GM21576 (cell line): Measurements from ENCODE around the gene RELL1.
"Not testable (repeated sequence)": the region's sequence is repeated elsewhere in the genome, so short reads cannot be mapped to it uniquely, and the experiment has no call there.

Source experiments
- ATAC-seq: cut with Tn5 transposase; IDR thresholded peaks from one replicate; pipeline ENCODE4 v1.9.1; 2021; ENCODE audit warnings: mild to moderate bottlenecking, moderate library complexity; ENCODE audit not compliant: unreplicated experiment

The RELL1 gene

GRCh38 chr4:37693450-37694190 lies 7.4 kb upstream of the RELL1 start:
- ATAC-seq = no peak

GRCh38 chr4:37693030-37693429 lies 6.9 kb upstream of the RELL1 start:
- ATAC-seq = no peak

- no peak for ATAC-seq
Measured at GRCh38 chr4:37690976-37691375, 4.8 kb upstream of the RELL1 start.

DNA sequence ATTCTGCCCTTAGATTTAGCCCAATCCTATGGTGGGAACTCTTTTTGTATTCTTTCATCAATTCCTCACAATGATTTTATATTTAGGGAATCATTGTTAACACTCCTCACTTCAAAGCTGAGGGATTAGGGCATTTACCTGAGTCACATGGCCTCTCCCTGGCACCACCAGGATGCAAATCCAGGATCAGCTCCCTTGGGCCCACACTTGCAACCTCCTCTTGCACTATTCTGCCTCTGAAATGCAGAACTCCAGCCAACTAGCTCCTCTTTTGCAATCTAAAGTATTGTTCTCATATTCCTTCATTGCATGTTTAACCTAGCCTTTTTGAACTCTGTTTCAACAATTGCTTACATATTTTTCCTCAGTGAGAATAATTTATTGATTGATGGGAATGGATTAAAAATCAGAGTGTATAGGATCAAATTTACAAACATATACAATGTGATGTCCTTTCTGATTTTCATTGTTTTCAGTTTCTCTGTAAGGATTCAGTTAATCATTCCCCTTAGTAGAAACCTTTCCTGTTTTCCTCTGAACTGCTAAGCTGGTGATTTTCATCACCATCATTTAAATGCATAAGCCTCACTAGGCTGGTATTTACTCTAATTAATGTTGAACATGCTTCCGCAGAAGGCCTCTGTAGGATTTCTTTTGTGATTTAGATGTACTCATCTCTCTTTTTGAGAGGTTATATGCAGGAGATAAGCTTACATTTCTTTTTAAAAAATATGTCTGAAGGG lies 3.3 kb upstream of the RELL1 start:
- ATAC-seq = no peak

DNA sequence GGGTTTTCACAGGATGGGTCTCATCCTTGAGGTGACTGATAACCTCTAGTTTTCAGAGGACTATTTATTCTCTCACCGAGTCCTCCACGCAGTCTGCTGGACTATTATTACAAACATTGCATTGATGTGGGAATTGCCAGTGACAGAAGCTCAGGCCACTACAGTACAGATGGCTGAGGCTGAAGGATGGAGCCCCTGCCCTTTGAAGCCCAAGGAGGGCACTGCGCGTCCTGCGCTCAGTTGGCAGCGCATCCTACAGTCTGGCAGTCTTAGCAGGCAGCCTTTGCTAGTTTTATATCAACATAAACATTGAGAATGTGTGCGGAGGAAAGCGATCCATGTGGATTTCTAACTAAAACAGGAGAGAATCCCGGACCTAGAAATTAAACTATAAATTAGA lies 1.5 kb upstream of the RELL1 start:
- ATAC-seq = no peak

GRCh38 chr4:37687194-37687562 lies 1.0 kb upstream of the RELL1 start:
- ATAC-seq = no peak

DNA sequence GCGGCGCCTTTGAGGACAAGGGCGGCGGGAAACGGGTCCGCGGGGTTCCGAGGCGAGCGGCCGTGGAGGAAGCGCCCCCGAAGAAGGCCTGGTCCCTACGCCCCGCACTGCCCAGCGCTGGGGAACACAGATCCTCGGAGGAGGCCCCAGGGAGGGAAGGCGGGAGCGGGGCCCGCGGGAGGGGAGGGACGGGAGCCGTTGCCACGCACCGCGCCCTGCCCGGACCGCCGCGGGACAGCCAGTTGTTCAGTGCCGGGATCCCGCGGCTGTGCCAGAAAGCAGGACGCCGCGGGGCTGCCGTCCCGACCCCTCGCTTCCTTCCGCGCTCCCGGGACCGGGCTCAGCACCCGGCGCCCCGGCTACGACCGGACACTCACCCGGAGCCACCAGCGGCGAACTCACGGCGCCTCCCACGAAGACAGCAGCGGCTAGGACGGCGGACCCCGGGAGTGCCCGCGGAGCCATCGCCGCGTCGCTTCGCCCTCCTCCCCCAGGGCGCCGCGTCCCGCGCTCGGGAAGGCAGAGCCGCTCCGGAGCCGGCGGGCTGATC lies 278 bp downstream of the RELL1 start:
- ATAC-seq = peak; percentile 7

DNA sequence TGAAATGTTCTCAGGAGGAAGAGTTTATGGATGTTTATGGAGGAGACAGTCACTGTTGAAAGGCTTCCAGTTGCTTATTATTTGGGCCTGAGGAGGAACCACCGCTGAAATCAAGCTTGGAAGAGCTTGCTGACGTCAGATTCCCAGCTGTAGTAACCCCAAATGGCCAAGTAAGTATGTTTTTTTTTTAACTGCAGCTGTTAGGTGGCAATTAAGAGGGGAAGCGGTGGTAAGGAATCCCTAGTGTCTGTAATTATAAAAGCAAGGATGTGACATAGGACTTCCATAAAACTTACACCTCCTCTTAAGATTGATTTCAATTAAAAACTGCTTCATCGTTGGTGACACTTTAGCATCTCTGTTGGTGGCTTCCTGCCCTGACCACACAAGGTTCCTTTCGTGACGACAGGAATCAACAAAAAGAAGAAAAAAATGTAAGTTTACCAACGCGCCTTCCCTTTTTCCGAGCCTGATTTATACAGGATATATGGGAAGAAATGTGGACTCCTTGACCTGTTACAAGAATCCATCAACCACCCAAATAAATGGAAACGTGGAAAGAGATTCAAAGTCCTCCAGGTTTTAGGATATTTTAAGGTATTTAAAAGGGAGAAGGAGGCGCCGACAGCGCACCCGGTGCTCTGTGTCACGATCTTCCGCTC lies 884 bp downstream of the RELL1 start:
- ATAC-seq = no peak

- no peak for ATAC-seq
Measured at GRCh38 chr4:37684154-37684553, 2.0 kb downstream of the RELL1 start.

GRCh38 chr4:37682701-37683401 lies 3.3 kb downstream of the RELL1 start:
- peak; percentile 34 for ATAC-seq

DNA sequence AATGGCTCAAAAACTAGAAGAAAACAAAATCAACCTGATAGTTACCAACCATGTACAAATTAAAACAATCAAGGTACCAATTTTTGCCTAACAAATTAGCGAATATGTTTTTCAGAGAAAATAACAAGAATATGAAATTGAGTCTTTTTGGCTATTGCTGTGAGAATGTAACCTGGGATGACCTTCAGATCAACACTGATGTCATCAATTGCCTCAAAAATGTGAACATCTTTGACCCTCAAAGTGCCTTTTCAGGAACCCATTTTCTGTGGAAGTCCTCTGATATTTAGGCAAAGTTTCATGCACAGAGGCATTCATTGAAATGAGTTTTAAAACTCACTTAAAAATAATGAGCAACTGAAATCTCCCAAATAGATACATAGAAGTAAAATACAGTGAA lies 6.1 kb downstream of the RELL1 start:
- ATAC-seq = no peak

GRCh38 chr4:37679301-37679700 lies 6.9 kb downstream of the RELL1 start:
- ATAC-seq = no peak

- ATAC-seq = no peak
Measured at GRCh38 chr4:37678624-37679023, 7.6 kb downstream of the RELL1 start.

DNA sequence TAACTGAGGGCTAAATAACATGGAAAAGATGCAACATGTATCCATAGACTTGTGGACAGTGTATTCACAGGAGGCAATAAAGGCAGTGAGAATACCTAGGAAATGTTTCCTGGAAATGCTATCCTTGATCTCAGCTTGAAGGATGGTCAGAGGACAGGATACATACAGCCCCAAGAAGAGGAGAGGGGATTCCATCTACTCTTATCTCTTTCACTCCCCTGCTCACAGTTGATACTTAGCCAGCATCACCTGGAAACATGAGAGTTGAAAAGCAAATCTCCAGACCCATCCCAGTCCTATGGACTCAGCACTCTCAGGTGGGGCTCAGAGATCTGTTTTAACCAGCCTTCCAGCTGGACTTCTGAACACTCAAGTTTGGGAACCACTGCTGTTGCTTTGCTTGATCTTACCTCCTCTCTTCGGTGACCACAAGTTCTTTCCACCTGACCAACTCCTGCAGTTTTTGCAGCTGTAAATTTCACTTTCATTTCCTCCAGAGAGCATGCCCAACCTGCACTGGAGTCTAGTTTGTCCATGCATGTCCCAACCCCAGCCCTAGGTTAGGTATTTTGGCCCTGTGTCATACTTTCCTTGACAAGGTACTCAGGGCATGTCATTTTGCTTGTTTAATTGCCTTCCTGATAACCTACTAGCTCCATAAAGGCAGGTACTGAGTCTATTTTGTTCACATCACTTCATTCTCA lies 10.4 kb downstream of the RELL1 start:
- ATAC-seq = peak; percentile 97

DNA sequence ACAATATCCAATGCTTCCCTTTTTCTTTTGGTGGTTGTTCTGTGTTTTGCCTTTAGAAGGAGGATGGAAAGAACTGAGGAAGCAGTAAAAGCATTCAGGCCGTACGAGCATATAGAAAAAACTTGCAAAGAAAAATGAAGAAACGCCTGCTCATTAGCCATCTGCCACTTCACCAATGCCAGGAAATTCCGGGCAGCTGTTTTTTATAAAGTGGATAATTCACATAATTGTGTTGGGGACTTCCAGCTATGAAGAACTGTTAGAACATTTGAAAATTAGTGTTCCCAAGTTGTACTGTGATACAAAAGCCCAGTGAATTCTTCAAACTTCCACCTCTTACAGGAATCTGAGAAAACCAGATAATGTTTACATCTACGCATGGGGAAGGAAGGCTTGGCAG lies 11.7 kb downstream of the RELL1 start:
- ATAC-seq = no peak

DNA sequence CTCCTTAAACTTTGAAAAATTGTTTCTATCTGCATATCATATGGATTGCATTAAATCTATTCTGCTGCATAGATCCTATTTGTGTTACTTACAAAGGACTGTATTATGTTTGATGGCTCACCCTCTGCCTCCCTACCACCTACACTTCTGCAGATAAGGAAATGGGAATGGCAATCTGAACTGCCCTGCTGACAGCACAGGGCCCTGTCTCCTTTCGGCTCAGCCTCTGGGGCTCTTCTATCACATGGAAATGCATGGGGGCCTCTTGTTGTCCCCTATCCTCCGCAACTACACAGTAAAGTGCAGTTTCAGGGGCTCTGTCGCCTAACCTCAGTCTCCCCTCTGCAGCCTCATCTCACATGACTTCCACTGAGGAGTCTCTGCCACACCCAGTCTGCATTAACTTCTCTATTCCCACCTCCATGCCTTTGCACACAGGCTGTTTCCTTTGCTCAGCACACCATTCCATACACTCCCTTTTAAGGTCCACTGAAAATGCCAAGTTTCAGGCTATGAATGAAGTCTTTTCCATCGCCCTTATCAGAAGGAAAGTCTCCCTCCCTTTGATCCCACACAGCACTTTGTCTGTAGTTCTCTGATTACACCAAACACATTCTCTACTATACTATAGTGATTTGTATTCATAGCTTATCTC lies 12.5 kb downstream of the RELL1 start:
- no peak for ATAC-seq

- ATAC-seq = no peak
Measured at GRCh38 chr4:37671072-37671471, 15.1 kb downstream of the RELL1 start.

- no peak for ATAC-seq
Measured at GRCh38 chr4:37670249-37670648, 15.9 kb downstream of the RELL1 start.

DNA sequence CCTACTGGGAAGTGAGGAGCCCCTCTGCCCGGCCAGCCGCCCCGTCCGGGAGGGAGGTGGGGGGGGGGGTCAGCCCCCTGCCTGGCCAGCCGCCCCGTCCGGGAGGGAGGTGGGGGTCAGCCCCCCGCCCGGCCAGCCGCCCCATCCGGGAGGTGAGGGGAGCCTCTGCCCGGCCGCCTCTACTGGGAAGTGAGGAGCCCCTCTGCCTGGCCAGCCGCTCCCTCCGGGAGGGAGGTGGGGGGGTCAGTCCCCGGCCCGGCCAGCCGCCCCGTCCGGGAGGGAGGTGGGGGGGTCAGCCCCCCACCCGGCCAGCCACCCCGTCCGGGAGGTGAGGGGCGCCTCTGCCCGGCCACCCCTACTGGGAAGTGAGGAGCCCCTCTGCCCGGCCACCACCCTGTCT lies 17.1 kb downstream of the RELL1 start:
- ATAC-seq = not testable (repeated sequence)
